Measurements from ENCODE around the gene STK11.

The STK11 gene

DNA sequence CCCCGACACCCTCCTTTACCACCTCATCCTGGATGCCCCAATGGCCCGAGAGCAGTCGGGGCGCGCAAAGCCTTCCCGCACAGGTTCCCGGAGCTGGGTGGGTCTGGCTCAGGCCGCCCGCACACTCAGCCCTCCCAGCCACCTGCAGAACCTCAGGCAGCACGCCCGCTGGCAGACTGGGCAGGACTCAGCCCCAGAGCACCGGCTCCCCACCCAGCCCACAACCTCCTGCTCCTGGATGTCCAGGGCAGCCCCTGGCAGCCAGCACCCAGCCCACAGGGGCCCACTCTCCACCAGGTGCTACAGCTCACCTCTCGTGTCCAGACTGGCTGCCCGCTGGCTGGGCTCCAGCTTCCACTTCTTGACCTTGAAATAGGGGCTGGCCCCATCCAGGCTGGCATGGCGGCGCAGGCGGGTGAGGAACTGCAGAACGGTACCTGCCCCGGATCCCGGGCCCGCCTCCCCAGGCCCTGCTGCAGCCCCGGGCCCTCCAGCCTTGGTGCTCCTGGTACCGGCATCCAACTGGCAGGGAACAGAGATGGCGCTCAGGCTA lies 27.6 kb downstream of the STK11 start:
- DNase-seq = no peak
- in situ Hi-C loops (cut with HindIII; ENCODE audit: low pct_ligation_motif_present, low pct_unique_long_range_greater_than_20kb, low sequenced_read_pairs) = no loop called here

DNA sequence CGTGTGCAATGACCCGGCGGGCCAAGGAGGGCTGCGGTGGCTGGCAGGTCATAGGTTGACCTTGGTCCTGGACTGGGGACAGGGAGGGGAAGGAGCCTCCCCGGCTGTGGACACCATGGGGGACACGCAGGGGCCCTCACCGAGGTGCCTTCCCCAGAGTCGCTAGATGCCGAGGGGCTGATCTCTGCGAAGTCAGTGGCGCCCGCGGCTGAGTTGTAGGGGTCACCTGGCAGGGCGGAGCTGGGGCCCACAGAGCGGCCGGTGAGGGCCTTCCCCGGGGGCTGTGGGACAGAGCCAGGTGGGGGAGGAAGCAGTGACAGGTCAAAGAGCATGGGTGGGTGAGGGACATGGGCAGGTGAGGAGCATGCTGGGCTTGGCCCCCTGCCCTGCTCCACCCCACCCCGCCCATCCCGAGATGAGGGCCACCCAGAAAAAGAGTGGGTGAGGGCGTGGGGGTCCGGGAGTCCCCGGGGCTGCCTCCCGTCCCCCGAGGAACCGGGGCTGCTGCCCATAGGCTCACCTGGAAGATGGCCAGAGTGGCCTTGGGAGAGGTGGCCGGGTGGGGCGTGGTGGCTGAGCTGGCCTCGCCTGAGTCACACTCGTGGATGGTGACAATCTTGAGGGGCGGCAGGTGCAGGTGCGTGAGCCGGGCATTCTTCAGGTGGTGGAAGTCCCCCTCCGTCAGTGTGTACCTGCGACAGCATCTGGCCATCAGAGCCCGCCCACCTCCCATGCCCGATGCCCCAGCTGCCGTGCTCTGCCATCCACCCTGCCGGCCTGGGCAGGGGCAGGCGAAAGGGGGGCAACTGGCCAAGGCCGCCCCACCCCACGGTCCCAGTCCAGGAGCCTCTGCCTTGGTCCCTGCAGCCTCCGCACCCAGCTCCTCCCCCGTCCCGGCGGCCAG lies 28.7 kb downstream of the STK11 start:
- no peak for DNase-seq
- in situ Hi-C loops (cut with HindIII; ENCODE audit: low pct_ligation_motif_present, low pct_unique_long_range_greater_than_20kb, low sequenced_read_pairs) = no loop called here

DNA sequence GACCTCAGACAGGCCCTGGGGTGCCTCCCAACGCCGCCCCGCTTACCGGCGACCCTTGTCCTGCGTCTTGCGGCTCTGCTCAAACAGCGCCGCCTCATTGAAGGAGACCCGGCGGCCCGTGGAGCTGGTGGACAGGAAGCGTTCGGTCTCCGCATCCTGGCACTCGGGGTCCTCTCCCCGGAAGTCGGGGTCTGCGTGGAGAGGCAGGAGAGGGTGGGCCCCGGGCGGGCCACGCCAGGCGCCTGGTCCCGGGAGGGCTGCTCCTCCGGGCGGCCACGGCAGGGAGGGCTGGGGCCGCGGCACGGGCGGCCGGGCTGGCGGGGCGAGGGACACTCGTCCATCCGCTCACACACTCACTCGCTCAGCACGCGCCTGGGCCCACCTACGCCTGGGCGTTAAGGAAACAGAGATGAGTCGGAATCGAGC lies 29.4 kb downstream of the STK11 start:
- no peak for DNase-seq
- in situ Hi-C loops (cut with HindIII; ENCODE audit: low pct_ligation_motif_present, low pct_unique_long_range_greater_than_20kb, low sequenced_read_pairs) = no loop called here

DNA sequence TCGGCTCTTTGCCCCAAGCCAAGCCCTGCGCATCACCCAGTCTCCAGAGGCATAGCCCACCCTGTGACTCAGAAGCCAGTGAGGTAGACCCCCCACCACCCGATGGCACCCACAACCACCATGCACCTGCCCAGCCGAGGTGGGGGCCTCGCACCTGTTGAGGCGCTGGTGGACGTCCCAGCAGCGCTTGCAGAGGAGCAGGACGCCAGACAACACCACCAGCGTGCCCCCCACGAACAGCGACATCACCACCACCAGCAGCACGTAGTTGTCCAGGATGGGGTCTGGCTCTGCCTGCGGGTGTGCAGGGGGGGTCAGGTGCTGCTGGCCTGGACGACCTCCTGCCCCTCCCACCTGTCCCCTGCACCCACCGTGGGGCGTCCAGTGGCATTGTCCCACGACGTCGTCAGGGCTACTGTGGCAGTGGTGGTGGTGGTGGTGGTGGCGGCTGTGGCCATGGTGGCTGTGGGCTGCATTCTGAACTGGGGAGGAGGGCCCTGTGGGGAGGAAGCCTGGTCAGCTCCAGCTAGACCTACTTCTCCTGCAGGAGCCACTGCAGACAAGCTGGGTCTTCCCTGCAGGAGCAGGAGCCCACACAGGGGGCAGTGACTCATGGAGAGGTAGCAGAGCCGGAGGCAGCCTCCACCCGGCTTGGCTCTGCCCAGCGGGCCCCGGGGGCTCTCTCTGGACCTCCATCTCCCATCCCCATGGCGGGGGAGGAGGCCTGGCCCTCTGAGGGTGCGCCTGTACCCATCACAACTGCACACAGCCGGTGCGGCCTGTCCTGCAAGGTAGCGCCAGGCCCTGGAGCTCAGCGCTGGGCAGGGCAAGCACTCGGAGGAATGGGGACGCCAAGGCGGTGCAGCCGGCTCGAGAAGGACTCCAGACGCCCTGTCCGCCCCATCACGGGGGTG lies 30.3 kb downstream of the STK11 start:
- no peak for DNase-seq
- in situ Hi-C loops (cut with HindIII; ENCODE audit: low pct_ligation_motif_present, low pct_unique_long_range_greater_than_20kb, low sequenced_read_pairs) = no loop called here

DNA sequence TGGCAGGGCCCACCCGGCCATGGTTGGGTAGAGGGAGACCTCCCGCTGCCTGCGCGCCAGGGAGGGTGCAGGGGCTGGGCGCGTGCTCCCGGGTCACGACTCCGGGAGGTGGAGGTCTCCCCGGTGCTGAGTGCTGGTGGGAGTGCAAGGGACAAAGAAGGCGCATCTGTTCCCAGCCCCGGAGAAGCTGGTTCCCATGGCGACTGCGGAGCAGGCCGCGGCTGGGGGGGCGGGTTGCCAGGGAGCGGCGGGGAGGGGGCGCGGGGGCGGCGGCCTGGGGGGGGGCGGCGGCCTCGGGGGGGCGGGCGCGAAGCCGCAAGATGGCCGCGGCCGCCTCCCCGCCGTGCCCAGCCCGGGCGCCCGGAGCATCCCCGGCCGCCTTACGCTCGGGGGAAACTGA lies 31.0 kb downstream of the STK11 start:
- no peak for DNase-seq
- in situ Hi-C loops (cut with HindIII; ENCODE audit: low pct_ligation_motif_present, low pct_unique_long_range_greater_than_20kb, low sequenced_read_pairs) = no loop called here

DNA sequence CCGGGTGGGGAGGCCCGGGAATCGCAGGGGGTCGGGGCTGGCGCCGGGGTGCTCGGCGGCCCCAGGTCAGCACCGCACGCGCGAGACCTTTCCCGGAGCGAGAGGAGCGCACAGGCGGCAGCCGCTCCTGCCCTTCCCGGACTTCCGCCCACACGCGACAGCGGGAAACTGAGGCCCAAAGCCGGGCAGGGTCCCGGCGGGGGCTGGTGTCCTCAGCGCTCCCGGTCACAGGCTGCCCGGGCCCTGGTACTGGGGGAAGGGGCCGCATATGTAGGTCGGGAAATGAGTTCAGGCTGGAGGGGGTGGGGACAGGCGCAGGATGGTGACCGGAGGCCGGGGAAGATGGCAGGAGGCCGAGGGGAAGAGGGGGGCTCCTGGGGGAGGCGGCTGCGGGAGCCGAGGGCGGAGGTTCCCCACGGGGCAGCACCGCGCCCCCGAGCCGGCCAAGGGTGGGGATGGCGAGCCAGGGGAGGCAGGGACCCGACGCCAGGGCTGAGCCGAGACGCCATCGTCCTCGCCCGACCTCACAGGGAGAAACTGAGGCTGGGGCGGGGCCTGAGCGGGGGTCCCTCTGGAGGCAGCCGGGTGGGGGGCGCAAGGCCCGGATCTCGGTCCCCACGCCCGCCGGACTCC lies 31.6 kb downstream of the STK11 start:
- in situ Hi-C loops (cut with HindIII; ENCODE audit: low pct_ligation_motif_present, low pct_unique_long_range_greater_than_20kb, low sequenced_read_pairs) = no loop called here
- no peak for DNase-seq

DNA sequence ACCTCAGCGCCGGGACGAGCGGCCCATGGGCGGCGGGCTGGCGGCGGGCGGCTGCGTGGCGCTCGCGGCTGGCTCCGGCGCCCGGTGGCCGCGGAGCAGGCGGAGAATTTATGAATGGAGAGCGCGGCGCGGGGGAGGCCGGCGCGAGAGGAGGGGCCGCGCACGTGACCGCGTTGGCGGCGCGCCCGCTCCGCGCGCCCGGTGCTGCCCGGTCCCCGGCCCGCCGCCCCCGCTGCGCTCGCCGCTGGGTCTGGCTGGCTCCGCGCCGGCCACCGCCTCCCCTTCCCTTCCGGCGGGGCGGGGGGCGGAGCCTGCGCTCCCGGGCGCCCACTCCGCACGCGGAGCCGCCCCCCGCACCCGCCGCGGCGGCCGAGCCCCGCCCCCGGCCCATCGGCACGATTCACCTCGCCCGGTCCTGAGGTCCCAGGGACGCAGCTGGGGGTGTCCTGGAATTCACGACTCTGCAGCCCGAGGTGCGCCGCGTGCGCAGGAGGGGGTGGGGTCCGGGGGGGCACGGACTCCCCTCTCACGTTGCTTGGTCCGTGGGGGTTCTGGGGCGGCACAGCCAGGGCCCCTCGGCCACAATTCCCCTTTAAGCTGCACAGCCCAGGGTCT lies 32.3 kb downstream of the STK11 start, which contains the start of gene CBARP:
Gene CBARP (minus strand): TSS at position 252 of the 615 bp plus-strand sequence. CDS start 1,905 bp downstream, outside the sequence.
- in situ Hi-C loops (cut with HindIII; ENCODE audit: low pct_ligation_motif_present, low pct_unique_long_range_greater_than_20kb, low sequenced_read_pairs) = no loop called here
- DNase-seq = no peak

DNA sequence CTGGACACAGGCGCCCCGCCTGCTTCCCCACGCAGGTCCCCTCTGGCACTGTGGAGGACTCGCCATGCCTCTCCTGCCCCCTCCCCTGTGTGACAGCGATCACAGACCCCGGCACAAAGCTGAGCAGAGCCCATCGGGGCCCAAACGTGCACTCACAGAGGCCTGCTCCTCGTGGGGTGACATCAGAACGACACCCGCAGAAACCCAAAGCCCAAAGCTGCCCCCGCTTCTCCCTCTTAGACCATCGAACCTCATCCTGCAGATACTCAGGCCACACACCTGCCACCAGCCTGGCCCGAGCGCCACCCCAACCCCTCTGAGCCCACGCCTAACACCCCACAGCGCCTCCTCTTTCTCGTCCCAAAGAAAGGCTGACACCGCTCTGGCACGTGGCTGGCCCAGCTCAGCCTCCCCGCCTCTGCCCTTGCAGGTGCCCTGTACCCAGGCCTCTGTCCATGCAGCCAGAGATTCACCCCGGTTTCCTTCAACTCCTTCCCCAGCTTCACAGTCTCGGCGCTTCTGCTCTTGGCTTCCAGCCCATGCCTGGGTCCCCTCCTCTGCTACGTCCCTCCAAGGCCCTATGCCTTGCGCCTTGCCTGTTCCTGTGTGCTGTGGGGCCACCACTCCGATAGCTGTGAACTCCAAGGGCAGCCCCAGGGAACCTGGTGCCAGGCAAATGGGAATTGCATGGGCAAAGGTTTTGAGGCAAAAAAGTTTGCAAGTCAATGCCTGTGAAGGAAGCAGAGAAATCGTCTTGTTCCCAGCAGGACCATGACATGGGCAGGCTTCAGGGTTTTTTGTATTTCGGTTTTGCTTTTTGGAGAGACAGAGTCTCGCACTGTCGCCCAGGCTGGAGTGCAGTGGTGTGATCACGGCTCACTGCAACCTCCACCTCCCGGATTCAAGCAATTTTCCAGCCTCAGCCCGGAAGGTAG lies 33.1 kb downstream of the STK11 start:
- in situ Hi-C loops (cut with HindIII; ENCODE audit: low pct_ligation_motif_present, low pct_unique_long_range_greater_than_20kb, low sequenced_read_pairs) = no loop called here
- DNase-seq = no peak

DNA sequence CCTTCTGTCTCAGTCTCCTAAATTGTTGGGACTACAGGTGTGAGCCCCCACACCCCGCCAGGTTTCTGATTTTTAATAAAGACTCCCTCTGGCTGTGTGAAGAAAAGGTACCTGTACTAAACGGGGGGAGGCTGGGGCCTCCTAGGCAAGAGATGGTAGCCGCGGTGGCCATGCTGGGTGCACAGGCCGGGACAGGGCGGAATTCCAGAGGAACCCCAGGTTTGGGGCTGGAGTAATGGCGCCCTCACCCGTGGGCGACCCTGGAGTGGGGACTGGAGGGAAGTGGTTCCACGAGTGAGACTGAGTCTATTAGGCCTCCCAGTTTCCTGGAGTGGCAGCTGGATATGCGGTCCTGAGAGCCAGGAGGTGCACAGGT lies 33.8 kb downstream of the STK11 start:
- in situ Hi-C loops (cut with HindIII; ENCODE audit: low pct_ligation_motif_present, low pct_unique_long_range_greater_than_20kb, low sequenced_read_pairs) = no loop called here
- DNase-seq = no peak

DNA sequence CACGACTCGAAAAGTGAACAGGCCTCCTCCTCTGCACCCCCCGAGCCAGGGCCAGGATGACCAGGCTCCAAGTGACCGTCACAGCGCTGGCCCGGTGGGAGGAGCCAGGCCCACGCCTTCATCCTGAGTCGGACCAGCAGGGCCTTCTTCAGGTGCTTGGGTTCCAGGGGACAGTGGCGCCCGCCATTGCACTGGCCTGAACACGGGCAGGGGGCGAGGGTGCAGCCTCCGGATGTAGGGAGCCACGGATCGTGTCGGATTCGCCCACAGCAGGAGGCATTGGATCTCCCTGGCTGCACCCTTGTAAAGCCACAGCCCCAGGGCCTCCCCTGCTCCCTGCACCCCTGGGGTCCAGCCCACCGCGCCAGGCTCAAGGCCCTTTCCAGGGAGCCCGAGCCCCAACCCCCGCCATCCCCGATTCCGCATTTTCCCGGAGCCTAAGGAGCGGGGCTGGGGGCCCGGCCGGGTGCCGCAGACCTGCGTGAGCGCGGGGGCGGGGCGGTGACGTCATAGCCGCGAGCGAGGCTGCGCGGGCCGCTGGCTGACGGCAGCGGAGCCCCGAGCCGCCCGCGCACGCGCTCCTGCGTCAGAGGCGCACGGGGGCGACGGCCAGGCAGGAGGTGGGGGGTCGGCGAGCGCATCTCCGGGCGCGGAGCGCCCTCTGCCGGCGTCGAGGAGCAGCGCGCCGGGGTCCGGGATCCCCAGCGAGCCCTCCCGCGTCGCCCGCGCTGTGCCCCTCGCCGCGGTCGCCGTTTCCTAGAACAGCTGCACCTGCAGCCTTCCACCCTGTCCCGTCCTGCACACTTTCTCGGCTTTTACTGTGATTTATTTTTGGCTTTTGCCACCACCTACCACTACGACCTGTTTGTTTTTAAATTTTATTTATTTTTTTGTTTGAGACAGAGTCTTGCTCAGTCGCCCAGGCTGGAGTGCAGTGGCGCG lies 34.5 kb downstream of the STK11 start:
- peak; percentile 84 for DNase-seq
- in situ Hi-C loops (cut with HindIII; ENCODE audit: low pct_ligation_motif_present, low pct_unique_long_range_greater_than_20kb, low sequenced_read_pairs) = no loop called here

DNA sequence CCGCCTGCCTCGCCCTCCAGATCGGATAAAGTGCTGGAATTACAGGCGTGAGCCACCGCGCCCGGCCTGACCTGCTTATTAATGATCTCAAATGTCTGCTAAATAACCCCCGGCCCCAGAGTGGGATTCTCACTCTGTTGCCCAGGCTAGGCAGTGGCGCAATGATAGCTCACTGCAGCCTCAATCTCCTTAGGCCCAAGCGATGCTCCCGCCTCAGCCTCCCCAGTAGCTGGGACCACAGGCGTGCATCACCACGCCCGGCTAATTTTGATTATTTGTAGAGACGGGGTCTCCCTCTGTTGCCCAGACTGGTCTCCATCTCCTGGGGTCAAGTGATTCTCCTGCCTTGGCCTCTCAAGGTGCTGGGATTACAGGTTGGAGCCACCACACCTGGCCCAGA lies 35.3 kb downstream of the STK11 start:
- no peak for DNase-seq
- in situ Hi-C loops (cut with HindIII; ENCODE audit: low pct_ligation_motif_present, low pct_unique_long_range_greater_than_20kb, low sequenced_read_pairs) = no loop called here

DNA sequence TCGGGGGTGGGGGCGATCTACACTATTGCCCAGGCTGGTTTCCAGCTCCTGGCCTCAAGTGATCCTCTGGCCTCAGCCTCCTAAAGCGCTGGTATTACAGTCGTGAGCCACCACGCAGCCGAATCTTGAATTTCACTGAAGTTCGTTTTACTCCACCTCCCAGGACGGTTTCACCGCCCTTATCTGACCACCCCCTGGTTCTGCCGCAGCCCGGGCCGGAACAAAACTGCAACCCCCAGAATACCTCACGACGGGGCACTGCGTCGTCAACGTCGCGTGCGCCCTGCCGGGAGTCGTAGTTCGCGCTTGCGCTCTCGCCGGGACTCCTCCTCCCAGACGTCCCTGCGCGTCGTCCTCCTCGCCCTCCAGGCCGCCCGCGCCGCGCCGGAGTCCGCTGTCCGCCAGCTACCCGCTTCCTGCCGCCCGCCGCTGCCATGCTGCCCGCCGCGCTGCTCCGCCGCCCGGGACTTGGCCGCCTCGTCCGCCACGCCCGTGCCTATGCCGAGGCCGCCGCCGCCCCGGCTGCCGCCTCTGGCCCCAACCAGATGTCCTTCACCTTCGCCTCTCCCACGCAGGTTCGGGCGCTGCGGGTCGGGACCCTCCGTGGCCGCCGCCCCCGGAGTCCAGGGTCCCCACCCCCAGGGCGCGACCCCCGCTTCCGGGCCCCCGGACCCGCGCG lies 36.0 kb downstream of the STK11 start, which contains the start of gene ATP5F1D:
Gene ATP5F1D (plus strand): TSS at position 335 of the 679 bp plus-strand sequence. CDS start 100 bp downstream, at position 435.
- in situ Hi-C loops (cut with HindIII; ENCODE audit: low pct_ligation_motif_present, low pct_unique_long_range_greater_than_20kb, low sequenced_read_pairs) = no loop called here
- peak; percentile 91 for DNase-seq

DNA sequence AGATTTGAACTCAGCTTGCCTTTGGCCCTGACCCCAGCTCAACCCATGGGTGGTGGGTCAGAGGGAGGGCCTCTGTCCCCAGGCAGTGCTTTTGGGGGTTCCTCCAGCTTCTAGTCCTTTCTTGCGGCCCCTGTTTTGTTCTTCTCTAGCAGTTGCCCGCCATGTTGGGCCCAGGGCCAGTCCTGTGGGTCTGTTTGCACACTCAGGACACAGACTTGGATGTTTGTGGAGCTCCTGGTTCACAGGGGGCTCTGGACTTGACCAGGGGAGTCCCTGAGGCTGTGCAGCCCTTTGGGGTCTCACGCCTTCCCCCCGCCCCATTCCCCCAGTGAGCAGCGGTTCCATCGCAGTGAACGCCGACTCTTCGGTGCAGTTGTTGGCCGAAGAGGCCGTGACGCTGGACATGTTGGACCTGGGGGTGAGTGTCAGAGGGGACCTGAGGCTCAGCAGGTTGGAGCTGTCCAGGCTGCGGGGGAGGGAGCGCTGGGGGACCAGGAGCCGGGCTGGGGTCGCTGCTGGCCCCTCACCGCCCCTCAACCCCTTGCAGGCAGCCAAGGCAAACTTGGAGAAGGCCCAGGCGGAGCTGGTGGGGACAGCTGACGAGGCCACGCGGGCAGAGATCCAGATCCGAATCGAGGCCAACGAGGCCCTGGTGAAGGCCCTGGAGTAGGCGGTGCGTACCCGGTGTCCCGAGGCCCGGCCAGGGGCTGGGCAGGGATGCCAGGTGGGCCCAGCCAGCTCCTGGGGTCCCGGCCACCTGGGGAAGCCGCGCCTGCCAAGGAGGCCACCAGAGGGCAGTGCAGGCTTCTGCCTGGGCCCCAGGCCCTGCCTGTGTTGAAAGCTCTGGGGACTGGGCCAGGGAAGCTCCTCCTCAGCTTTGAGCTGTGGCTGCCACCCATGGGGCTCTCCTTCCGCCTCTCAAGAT lies 38.5 kb downstream of the STK11 start:
- in situ Hi-C loops (cut with HindIII; ENCODE audit: low pct_ligation_motif_present, low pct_unique_long_range_greater_than_20kb, low sequenced_read_pairs) = no loop called here
- peak; percentile 79 for DNase-seq

DNA sequence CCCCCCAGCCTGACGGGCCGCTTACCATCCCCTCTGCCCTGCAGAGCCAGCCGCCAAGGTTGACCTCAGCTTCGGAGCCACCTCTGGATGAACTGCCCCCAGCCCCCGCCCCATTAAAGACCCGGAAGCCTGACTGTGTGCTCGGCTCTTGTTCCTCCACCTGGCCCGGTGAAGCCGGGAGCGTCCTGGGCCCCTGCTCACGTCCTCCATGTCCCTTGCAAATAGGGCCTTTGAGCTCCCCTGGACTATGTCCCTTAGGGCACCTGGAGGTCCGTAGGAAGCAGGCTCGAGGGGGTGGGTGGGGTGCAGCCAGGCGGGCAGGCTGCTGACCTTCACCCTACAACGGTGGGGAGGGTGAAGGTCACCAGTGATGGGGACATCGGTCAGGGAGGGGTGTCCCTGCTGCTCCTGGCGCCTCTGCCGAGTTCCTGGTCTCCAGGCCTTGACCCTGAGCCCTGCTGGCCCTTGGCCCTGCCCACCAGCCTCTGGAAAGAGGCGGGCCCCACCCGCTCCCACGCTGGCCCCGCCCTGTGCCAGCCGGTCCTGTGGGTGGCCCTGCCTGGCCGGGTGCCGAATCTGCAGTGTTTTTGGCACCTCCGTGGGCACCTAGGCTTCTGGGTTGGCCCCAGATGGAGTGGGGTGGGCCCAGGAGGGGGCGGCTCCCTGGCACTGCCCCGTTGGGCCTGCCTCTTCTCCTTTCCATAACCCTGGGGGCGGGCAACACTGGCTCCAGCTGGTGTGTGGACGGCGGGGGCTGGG lies 39.3 kb downstream of the STK11 start:
- no peak for DNase-seq
- in situ Hi-C loops (cut with HindIII; ENCODE audit: low pct_ligation_motif_present, low pct_unique_long_range_greater_than_20kb, low sequenced_read_pairs) = no loop called here

Data from ACHN (cell line).